ENCODE results near the gene UBE2QL1.

DNA sequence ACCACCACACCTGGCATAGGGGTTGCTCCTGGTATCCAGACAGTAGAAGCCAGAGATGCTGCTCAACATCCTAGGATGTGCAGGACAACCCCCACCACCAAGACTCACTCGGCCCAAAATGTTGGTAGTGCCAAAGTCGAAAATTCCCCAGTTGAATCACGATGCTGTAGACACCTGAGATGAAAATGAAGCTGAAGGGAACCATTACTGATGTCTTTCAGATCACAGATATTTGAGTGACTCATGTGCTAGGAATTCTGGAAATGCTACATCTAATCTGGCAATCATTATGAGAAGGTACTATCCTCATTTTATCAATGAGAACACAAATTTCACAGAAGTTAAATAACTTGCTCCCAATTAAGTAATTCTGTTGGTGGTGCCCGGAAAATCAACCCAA, 21.0 kb upstream of the UBE2QL1 start:
- TF ChIP-seq, protein P1, sequence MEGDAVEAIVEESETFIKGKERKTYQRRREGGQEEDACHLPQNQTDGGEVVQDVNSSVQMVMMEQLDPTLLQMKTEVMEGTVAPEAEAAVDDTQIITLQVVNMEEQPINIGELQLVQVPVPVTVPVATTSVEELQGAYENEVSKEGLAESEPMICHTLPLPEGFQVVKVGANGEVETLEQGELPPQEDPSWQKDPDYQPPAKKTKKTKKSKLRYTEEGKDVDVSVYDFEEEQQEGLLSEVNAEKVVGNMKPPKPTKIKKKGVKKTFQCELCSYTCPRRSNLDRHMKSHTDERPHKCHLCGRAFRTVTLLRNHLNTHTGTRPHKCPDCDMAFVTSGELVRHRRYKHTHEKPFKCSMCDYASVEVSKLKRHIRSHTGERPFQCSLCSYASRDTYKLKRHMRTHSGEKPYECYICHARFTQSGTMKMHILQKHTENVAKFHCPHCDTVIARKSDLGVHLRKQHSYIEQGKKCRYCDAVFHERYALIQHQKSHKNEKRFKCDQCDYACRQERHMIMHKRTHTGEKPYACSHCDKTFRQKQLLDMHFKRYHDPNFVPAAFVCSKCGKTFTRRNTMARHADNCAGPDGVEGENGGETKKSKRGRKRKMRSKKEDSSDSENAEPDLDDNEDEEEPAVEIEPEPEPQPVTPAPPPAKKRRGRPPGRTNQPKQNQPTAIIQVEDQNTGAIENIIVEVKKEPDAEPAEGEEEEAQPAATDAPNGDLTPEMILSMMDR (IDR thresholded peaks at IDR 0.05): no peak
- TF ChIP-seq, protein P2, sequence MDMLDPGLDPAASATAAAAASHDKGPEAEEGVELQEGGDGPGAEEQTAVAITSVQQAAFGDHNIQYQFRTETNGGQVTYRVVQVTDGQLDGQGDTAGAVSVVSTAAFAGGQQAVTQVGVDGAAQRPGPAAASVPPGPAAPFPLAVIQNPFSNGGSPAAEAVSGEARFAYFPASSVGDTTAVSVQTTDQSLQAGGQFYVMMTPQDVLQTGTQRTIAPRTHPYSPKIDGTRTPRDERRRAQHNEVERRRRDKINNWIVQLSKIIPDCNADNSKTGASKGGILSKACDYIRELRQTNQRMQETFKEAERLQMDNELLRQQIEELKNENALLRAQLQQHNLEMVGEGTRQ (CRISPR knock-in tag; IDR thresholded peaks at IDR 0.05): no peak
- no peak for TF ChIP-seq CREB1 (CRISPR knock-in tag; IDR thresholded peaks at IDR 0.05)
- TF ChIP-seq, protein P3, sequence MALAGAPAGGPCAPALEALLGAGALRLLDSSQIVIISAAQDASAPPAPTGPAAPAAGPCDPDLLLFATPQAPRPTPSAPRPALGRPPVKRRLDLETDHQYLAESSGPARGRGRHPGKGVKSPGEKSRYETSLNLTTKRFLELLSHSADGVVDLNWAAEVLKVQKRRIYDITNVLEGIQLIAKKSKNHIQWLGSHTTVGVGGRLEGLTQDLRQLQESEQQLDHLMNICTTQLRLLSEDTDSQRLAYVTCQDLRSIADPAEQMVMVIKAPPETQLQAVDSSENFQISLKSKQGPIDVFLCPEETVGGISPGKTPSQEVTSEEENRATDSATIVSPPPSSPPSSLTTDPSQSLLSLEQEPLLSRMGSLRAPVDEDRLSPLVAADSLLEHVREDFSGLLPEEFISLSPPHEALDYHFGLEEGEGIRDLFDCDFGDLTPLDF (CRISPR knock-in tag; IDR thresholded peaks at IDR 0.05): no peak
- TF ChIP-seq NR2C2 (CRISPR knock-in tag; IDR thresholded peaks at IDR 0.05): no peak
- TF ChIP-seq, protein P4, sequence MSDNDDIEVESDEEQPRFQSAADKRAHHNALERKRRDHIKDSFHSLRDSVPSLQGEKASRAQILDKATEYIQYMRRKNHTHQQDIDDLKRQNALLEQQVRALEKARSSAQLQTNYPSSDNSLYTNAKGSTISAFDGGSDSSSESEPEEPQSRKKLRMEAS (CRISPR knock-in tag; IDR thresholded peaks at IDR 0.05): no peak
- no peak for TF ChIP-seq KAT7 (CRISPR knock-in tag; IDR thresholded peaks at IDR 0.05; ENCODE audit: borderline replicate concordance)
- no peak for TF ChIP-seq ATF1 (CRISPR knock-in tag; IDR thresholded peaks at IDR 0.05)
- TF ChIP-seq GABPB1 (CRISPR knock-in tag; IDR thresholded peaks at IDR 0.05): no peak
- no peak for TF ChIP-seq ZBTB21 (CRISPR knock-in tag; IDR thresholded peaks at IDR 0.05; ENCODE audit: borderline replicate concordance)
- TF ChIP-seq FOXK1 (CRISPR knock-in tag; IDR thresholded peaks at IDR 0.05): no peak
- TF ChIP-seq ESRRA (CRISPR knock-in tag; IDR thresholded peaks at IDR 0.05; ENCODE audit: borderline replicate concordance): no peak
- TF ChIP-seq, protein P5, sequence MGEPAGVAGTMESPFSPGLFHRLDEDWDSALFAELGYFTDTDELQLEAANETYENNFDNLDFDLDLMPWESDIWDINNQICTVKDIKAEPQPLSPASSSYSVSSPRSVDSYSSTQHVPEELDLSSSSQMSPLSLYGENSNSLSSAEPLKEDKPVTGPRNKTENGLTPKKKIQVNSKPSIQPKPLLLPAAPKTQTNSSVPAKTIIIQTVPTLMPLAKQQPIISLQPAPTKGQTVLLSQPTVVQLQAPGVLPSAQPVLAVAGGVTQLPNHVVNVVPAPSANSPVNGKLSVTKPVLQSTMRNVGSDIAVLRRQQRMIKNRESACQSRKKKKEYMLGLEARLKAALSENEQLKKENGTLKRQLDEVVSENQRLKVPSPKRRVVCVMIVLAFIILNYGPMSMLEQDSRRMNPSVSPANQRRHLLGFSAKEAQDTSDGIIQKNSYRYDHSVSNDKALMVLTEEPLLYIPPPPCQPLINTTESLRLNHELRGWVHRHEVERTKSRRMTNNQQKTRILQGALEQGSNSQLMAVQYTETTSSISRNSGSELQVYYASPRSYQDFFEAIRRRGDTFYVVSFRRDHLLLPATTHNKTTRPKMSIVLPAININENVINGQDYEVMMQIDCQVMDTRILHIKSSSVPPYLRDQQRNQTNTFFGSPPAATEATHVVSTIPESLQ (CRISPR knock-in tag; IDR thresholded peaks at IDR 0.05): no peak

All from WTC11 (cell line).